Stimulated activated effector memory CD8-positive, alpha-beta T cell treated with anti-CD3 and anti-CD28 coated beads, Interleukin-12 subunit alpha, Interleukin-12 subunit beta, amount 100 ng/mL, for 72 hours (primary cell): ENCODE data around the gene AP2A1.

Experiments used
- ATAC-seq: fragments of 150-1000 bp; cut with Tn5 transposase; 2 replicates; pipeline ENCODE4 v1.10.0; 2021
- DNase-seq, 2 donors: peaks; one replicate each; pipeline ENCODE4 v3.0.0; 2021 to 2022; ENCODE audit warnings: low spot score in 2 of 2
- H3K27ac Mint-ChIP-seq: one replicate; pipeline ENCODE4 v1.8.0; 2022; ENCODE audit warnings: mild to moderate bottlenecking, mixed read lengths
- H3K36me3 Mint-ChIP-seq: one replicate; pipeline ENCODE4 v1.8.0; 2022; ENCODE audit warnings: mild to moderate bottlenecking, mixed read lengths
- H3K4me1 Mint-ChIP-seq: one replicate; pipeline ENCODE4 v1.8.0; 2022; ENCODE audit warnings: mixed read lengths
- H3K4me3 Mint-ChIP-seq: one replicate; pipeline ENCODE4 v1.8.0; 2022; ENCODE audit warnings: mild to moderate bottlenecking, mixed read lengths
- H3K9me3 Mint-ChIP-seq: one replicate; pipeline ENCODE4 v1.8.0; 2022; ENCODE audit warnings: mixed read lengths

AP2A1 gene

DNA sequence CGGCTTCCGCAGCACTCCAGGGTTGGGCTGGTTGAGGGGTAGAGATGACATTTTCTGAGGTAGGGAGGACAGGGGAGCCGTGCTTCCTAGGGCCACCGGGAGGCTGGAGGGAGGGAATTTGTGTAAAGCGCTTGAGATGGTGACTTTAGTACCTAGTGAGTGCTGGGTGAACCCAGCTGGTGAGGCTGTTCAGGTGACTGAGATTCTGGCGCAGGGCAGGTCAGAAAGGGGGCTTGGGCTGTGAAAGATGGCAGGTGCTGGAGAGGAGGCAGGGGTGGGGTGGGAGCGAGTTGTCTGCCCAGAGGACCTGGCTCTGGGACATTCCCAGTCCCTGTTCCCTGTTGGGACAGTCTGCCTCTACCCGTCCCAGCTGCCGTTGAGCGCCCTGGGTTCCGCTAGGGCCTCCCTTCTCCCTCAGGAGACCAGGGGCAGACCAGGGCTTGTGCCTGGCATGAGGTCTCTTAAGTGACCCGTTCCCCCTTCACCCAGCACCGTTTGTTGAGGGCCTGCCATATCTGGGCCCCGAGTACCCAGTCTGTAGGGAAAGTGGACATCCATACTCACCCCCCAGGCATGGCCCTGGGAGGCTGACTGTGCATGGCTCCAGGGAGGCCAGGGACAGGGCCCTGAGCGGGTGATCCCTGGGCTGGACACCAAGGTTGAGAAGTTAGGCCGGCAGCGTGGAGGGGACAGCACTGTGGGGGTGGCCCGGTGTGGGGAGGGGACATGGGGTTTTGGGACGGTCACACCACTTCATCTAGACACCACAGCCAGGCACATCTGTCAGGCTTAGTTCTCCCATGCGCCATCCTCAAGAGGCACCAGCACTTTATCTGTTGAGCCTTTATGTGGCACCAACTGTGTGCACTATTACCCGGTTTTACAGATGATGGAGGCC lies 89.1 kb downstream of the AP2A1 start:
- peak overlapping the region; percentile 89 for H3K27ac Mint-ChIP-seq
- H3K4me3 Mint-ChIP-seq: no peak overlapping the region
- ATAC-seq: no peak
- H3K9me3 Mint-ChIP-seq: no peaks in the 10 kb centered on the region
- peaks cover 19% of the 10 kb centered on the region for H3K4me1 Mint-ChIP-seq
- H3K36me3 Mint-ChIP-seq: peaks cover 86% of the 10 kb centered on the region
- DNase-seq: peak in 1 of 2 donors; percentile 50

GRCh38 chr19:49856574-49857021 lies 89.8 kb downstream of the AP2A1 start:
- Mint-ChIP-seq H3K4me3 (no peak overlapping the region), H3K27ac (peak overlapping the region; percentile 89), H3K9me3 (no peaks in the 10 kb centered on the region), H3K36me3 (peaks cover 93% of the 10 kb centered on the region), H3K4me1 (peaks cover 19% of the 10 kb centered on the region)
- ATAC-seq (no peak), DNase-seq (no peak)
